ENCODE results near the gene RBM45. TPM values are rescaled to one million over a fixed set of nuclear protein-coding genes. Genes with fewer than 3 reads are reported as not detected.

Gene RBM45
- total and polyA plus RNA-seq, 8 donors, result 7.1 to 37.9 (median 15.8) TPM

DNA sequence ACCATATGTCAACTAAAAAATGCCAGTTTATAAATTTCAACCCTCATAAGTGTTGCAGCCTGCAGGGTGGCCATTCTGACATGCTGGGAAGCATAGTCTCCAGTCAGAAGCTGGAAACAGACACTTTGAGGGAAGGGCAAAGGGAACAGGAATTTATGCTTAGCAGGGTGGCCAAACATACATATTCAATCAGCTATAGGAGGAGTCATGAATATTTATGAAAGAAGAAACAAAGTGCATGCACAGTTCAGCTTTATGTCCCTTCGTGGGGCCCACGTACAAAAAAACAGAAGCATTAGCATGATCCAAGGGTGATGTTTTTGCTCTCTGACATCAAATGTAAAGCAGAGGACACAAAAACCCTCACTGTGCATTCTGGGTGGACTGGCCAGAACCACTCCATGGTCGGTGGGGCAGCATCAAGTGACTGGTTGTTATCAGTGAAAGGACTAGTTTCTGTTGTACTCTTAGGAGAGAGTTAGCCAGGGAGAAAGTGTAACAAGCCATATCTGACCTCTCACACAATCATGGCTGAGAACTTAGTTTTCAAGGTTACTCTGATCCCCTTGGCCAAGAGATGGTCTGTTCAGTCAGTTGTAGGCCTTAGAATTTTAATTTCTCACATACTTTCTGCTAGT, 29.7 kb upstream of the RBM45 start:
- no peak for DNase-seq
- intact Hi-C loops (cut with DNase I; ENCODE audit: low total_unique reads), result no loop called here
- Histone ChIP-seq H3K4me1 (no peaks in the 10 kb centered on the region), H3K9me3 (peaks cover 0 to 9% (median 4%) of the 10 kb centered on the region in 4 donors), H3K27ac (no peak overlapping the region), H3K4me3 (no peak overlapping the region), H3K36me3 (no peaks in the 10 kb centered on the region), H3K27me3 (no peaks in the 10 kb centered on the region)
- WGBS, 5 donors, result 61 to 73% (median 70%) methylated on average over 3 of the region's 3 CpGs
- TF ChIP-seq POLR2AphosphoS5 (IDR thresholded peaks at IDR 0.05), result no peak
- no peak for TF ChIP-seq POLR2A (IDR thresholded peaks at IDR 0.05)
- TF ChIP-seq CTCF (IDR thresholded peaks at IDR 0.05), result no peak
- no peak for TF ChIP-seq EP300 (IDR thresholded peaks at IDR 0.05)

GRCh38 chr2:178084273-178084672, 28.0 kb upstream of the RBM45 start:
- intact Hi-C loops (cut with DNase I; ENCODE audit: low total_unique reads), result no loop called here
- no peaks in the 10 kb centered on the region for H3K36me3 ChIP-seq
- H3K9me3 ChIP-seq, result peaks cover 0 to 5% (median 2%) of the 10 kb centered on the region in 4 donors
- DNase-seq, result no peak
- no peaks in the 10 kb centered on the region for H3K4me1 ChIP-seq
- 48 to 73% (median 59%) methylated on average over 3 of the region's 3 CpGs for WGBS, 5 donors
- H3K4me3 ChIP-seq, result no peak overlapping the region
- no peaks in the 10 kb centered on the region for H3K27me3 ChIP-seq
- TF ChIP-seq POLR2A (IDR thresholded peaks at IDR 0.05) (no peak), EP300 (IDR thresholded peaks at IDR 0.05) (no peak), POLR2AphosphoS5 (IDR thresholded peaks at IDR 0.05) (no peak), CTCF (IDR thresholded peaks at IDR 0.05) (no peak)
- H3K27ac ChIP-seq, result no peak overlapping the region

- no peaks in the 10 kb centered on the region for H3K9me3 ChIP-seq
- TF ChIP-seq EP300 (IDR thresholded peaks at IDR 0.05) (no peak), POLR2AphosphoS5 (IDR thresholded peaks at IDR 0.05) (no peak), CTCF (IDR thresholded peaks at IDR 0.05) (no peak)
- no peaks in the 10 kb centered on the region for H3K4me1 ChIP-seq
- no peaks in the 10 kb centered on the region for H3K36me3 ChIP-seq
- intact Hi-C loops (cut with DNase I; ENCODE audit: low total_unique reads), result no loop called here
- H3K27ac ChIP-seq, result no peak overlapping the region
- 51 to 62% (median 57%) methylated on average over 6 of the region's 6 CpGs for WGBS, 5 donors
- H3K4me3 ChIP-seq, result no peak overlapping the region
- DNase-seq, result no peak
- no peaks in the 10 kb centered on the region for H3K27me3 ChIP-seq
Observed at GRCh38 chr2:178088774-178089270, 23.4 kb upstream of the RBM45 start.

DNA sequence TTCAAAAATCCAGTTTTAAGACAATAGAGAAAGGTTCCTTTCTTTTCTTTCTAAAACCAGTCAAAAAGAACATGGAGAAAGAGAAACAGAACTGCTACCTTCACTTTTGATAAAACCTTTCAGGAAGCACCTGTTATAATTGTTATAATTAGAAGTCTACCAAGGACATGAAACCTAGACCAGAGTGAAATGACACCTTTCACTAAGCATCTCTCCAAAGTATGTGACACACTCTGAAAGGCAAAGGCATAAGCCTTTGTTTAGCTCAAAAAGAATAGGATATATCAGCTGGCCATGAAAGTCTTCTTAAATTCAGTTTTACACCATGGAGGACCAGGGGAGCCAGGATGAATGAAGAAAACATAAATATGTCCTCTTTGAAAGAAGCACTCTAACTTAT, 18.8 kb upstream of the RBM45 start:
- Histone ChIP-seq H3K4me3 (no peak overlapping the region), H3K27ac (no peak overlapping the region), H3K9me3 (no peaks in the 10 kb centered on the region), H3K36me3 (no peaks in the 10 kb centered on the region), H3K27me3 (no peaks in the 10 kb centered on the region), H3K4me1 (no peaks in the 10 kb centered on the region)
- intact Hi-C loops (cut with DNase I; ENCODE audit: low total_unique reads), result no loop called here
- DNase-seq, result no peak
- no peak for TF ChIP-seq POLR2A (IDR thresholded peaks at IDR 0.05)
- no peak for TF ChIP-seq CTCF (IDR thresholded peaks at IDR 0.05)
- no peak for TF ChIP-seq POLR2AphosphoS5 (IDR thresholded peaks at IDR 0.05)
- no peak for TF ChIP-seq EP300 (IDR thresholded peaks at IDR 0.05)
